ENCODE data around the gene DNAH2.

DNAH2 gene

GRCh38 chr17:7704601-7705268, 12.8 kb upstream of the DNAH2 start, which contains the start of gene EFNB3:
TSS of gene EFNB3 (plus strand) at chr17:7705202. CDS start at chr17:7705599, 397 bp downstream.
- peak; percentile 33 for DNase-seq

- DNase-seq = no peak
Observed at GRCh38 chr17:7705269-7706255, 12.0 kb upstream of the DNAH2 start.

- DNase-seq = no peak
Observed at GRCh38 chr17:7706631-7707354, 10.8 kb upstream of the DNAH2 start.

GRCh38 chr17:7707446-7707845, 10.1 kb upstream of the DNAH2 start:
- no peak for DNase-seq

- DNase-seq = no peak
Observed at GRCh38 chr17:7707858-7708750, 9.4 kb upstream of the DNAH2 start.

- no peak for DNase-seq
Observed at GRCh38 chr17:7709031-7709430, 8.5 kb upstream of the DNAH2 start.

- no peak for DNase-seq
Observed at GRCh38 chr17:7710301-7710700, 7.2 kb upstream of the DNAH2 start.

GRCh38 chr17:7711051-7711755, 6.3 kb upstream of the DNAH2 start:
- no peak for DNase-seq

GRCh38 chr17:7712111-7712771, 5.3 kb upstream of the DNAH2 start:
- DNase-seq = peak; percentile 1

GRCh38 chr17:7713782-7714181, 3.8 kb upstream of the DNAH2 start:
- no peak for DNase-seq

- DNase-seq = no peak
Observed at GRCh38 chr17:7714721-7715594, 2.6 kb upstream of the DNAH2 start.

- no peak for DNase-seq
Observed at GRCh38 chr17:7715936-7716886, 1.3 kb upstream of the DNAH2 start.

GRCh38 chr17:7717756-7718350, 309 bp downstream of the DNAH2 start:
- DNase-seq = peak; percentile 38

- DNase-seq = no peak
Observed at GRCh38 chr17:7719661-7720060, 2.1 kb downstream of the DNAH2 start.

GRCh38 chr17:7720125-7720524, 2.6 kb downstream of the DNAH2 start:
- DNase-seq = no peak

GRCh38 chr17:7721612-7722011, 4.1 kb downstream of the DNAH2 start:
- no peak for DNase-seq

- peak; percentile 7 for DNase-seq
Observed at GRCh38 chr17:7727886-7728285, 10.3 kb downstream of the DNAH2 start.

GRCh38 chr17:7729816-7730215, 12.3 kb downstream of the DNAH2 start:
- DNase-seq = no peak

Data from NCI-H1092 treated with DMSO at 0.1 percent for 48 hours (cell line).